Breast epithelium (tissue), 3 donors: ENCODE measurements around the gene MRPL27.

Experiments
- POLR2A ChIP-seq: fragments of 450-650 bp; IDR thresholded peaks from one replicate; pipeline ENCODE4 v1.6.1; 2016; ENCODE audit warnings: antibody characterized with exemption, mild to moderate bottlenecking, moderate library complexity
- POLR2AphosphoS5 ChIP-seq, 3 donors: sonication (generic); formaldehyde crosslinking; IDR thresholded peaks; one replicate each; pipeline ENCODE4 v1.6.1; 2017; ENCODE audit warnings: antibody characterized with exemption in 3 of 3
- TF ChIP-seq, protein P1 (sequence below), 3 donors: fragments of 450-650 bp; IDR thresholded peaks; one replicate each; pipeline ENCODE4 v1.5.1; 2016 to 2017; ENCODE audit warnings: antibody characterized with exemption in 3 of 3, mild to moderate bottlenecking in 3 of 3, moderate library complexity in 3 of 3

DNA sequence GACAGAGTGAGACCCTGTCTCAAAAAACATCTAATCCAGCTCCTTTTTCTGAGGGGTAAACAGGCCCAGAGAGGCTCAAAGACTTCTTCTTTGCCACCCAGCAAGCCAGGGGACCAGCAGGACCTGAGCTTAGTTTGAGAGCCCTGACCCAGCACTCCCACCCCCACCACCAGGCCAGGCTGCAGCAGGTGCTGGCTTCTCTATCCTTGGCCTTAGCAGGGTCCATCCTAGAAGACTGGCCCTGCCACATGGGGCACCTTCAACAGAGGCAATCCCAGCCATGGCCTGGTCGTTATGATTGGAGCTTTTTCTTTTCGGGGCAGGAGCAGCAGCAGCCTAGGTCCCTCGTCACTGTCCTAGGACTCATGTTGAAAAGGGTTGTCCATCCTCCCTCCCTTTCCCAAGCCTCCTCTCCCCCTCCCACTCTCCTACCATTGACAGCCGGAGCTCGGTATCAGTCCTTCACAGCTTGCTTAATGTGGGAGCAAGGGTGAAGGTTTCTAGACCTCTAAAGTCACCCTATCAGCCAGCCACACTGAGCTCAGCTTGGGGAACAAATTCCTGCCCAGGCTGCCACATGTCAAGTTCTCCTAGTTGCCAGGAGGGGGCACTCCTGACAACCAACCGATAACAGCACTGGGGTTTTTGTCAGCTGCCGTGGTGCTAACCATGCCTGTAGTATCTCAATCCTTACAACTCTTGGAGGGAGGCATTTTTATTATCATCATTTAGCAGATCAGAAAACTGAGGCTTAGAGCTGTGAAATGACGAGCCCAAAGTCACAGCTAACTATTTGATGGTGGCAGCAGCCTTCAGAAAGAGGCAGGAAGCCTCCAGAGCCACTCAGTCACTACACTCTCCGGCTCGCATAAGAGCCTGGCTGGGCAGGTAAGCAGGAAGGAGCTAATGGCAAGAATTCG lies 11.2 kb downstream of the MRPL27 start:
- TF ChIP-seq POLR2A, result no peak
- TF ChIP-seq, protein P1, sequence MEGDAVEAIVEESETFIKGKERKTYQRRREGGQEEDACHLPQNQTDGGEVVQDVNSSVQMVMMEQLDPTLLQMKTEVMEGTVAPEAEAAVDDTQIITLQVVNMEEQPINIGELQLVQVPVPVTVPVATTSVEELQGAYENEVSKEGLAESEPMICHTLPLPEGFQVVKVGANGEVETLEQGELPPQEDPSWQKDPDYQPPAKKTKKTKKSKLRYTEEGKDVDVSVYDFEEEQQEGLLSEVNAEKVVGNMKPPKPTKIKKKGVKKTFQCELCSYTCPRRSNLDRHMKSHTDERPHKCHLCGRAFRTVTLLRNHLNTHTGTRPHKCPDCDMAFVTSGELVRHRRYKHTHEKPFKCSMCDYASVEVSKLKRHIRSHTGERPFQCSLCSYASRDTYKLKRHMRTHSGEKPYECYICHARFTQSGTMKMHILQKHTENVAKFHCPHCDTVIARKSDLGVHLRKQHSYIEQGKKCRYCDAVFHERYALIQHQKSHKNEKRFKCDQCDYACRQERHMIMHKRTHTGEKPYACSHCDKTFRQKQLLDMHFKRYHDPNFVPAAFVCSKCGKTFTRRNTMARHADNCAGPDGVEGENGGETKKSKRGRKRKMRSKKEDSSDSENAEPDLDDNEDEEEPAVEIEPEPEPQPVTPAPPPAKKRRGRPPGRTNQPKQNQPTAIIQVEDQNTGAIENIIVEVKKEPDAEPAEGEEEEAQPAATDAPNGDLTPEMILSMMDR (IDR thresholded peaks at IDR 0.05), result peak; percentile 28 to 68 (median 66)
- no peak for TF ChIP-seq POLR2AphosphoS5 (IDR thresholded peaks at IDR 0.05)
